CD14-positive monocyte (primary cell): ENCODE data around the gene PSTPIP1. TPM values are rescaled to one million over a fixed set of nuclear protein-coding genes. Genes with fewer than 3 reads are reported as not detected.

Experiments used
- DNase-seq, 3 donors: peaks; one replicate each; pipeline ENCODE4 v3.0.0-alpha.2; 2011 to 2022
- H2AFZ ChIP-seq: 2 replicates; pipeline ENCODE4 v1.6.0; 2012; ENCODE audit warnings: mild to moderate bottlenecking, low read depth, low read length, inconsistent platforms; ENCODE audit not compliant: insufficient read depth, poor library complexity, severe bottlenecking
- H3K27ac ChIP-seq, 2 donors: 1 replicate in 1 of 2; 2 replicates in 1 of 2; pipeline ENCODE4 v1.5.1; 2012 to 2013; ENCODE audit warnings: low read length in 2 of 2, control low read depth in 1 of 2, inconsistent platforms in 1 of 2, low read depth in 1 of 2, mild to moderate bottlenecking in 1 of 2
- H3K27me3 ChIP-seq, 2 donors: one replicate each; pipeline versions ENCODE4 v1.6.0 to v1.6.1; 2011 to 2013; ENCODE audit warnings: low read length in 2 of 2; ENCODE audit not compliant: control insufficient read depth in 2 of 2, insufficient read depth in 2 of 2
- H3K36me3 ChIP-seq, 2 donors: replicated peaks in 1 of 2; 1 replicate in 1 of 2; 2 replicates in 1 of 2; pipeline versions ENCODE4 v1.5.1 to v1.6.1; 2012 to 2013; ENCODE audit warnings: low read length in 2 of 2, control low read depth in 1 of 2, inconsistent platforms in 1 of 2, mild to moderate bottlenecking in 1 of 2; ENCODE audit not compliant: insufficient read depth in 2 of 2, control insufficient read depth in 1 of 2
- H3K4me1 ChIP-seq, 2 donors: 1 replicate in 1 of 2; 2 replicates in 1 of 2; pipeline versions ENCODE4 v1.5.1 to v1.6.1; 2012 to 2013; ENCODE audit warnings: low read length in 2 of 2, control low read depth in 1 of 2, inconsistent platforms in 1 of 2, mild to moderate bottlenecking in 1 of 2, moderate library complexity in 1 of 2; ENCODE audit not compliant: insufficient read depth in 2 of 2, control insufficient read depth in 1 of 2
- H3K4me2 ChIP-seq: replicated peaks from 2 replicates; pipeline ENCODE3; 2012; ENCODE audit warnings: low read length, moderate library complexity, mild to moderate bottlenecking; ENCODE audit not compliant: poor library complexity, severe bottlenecking; ENCODE audit errors: extremely low read depth
- H3K4me3 ChIP-seq, 3 experiments: fragments of 200-600 bp in 1 of 3; sonication (generic) in 1 of 3; replicated peaks in 1 of 3; 1 replicate in 2 of 3; 2 replicates in 1 of 3; pipeline ENCODE4 v1.5.1; 2011 to 2013; ENCODE audit warnings: low read length in 3 of 3, mild to moderate bottlenecking in 3 of 3, control low read depth in 2 of 3, low read depth in 2 of 3, inconsistent platforms in 1 of 3, moderate library complexity in 1 of 3
- H3K79me2 ChIP-seq: 2 replicates; pipeline ENCODE4 v1.6.0; 2012; ENCODE audit warnings: mild to moderate bottlenecking, control low read depth, inconsistent platforms, low read length, moderate library complexity; ENCODE audit not compliant: insufficient read depth
- H3K9ac ChIP-seq: 2 replicates; pipeline ENCODE4 v1.6.0; 2017; ENCODE audit warnings: low read length, mild to moderate bottlenecking; ENCODE audit not compliant: insufficient read depth, poor library complexity, severe bottlenecking
- H3K9me3 ChIP-seq, 2 donors: replicated peaks in 1 of 2; 1 replicate in 1 of 2; 2 replicates in 1 of 2; pipeline versions ENCODE4 v1.5.1 to v1.6.1; 2012 to 2013; ENCODE audit warnings: low read length in 2 of 2, control low read depth in 1 of 2; ENCODE audit not compliant: control insufficient read depth in 1 of 2, insufficient read depth in 1 of 2
- H4K20me1 ChIP-seq: 2 replicates; pipeline ENCODE4 v1.6.0; 2012; ENCODE audit warnings: mild to moderate bottlenecking, low read length, control low read depth, moderate library complexity; ENCODE audit not compliant: insufficient read depth
- H3K27ac Mint-ChIP-seq, 7 donors: one replicate each; pipeline ENCODE4 v1.8.0; 2020; ENCODE audit warnings: mild to moderate bottlenecking in 7 of 7, mixed read lengths in 7 of 7, moderate library complexity in 6 of 7, inconsistent platforms in 2 of 7
- H3K27me3 Mint-ChIP-seq, 3 donors: one replicate each; pipeline ENCODE4 v1.8.0; 2021 to 2022; ENCODE audit warnings: low read depth in 3 of 3, mild to moderate bottlenecking in 3 of 3, mixed read lengths in 3 of 3, moderate library complexity in 3 of 3, inconsistent platforms in 1 of 3
- H3K36me3 Mint-ChIP-seq, 2 donors: one replicate each; pipeline ENCODE4 v1.8.0; 2020; ENCODE audit warnings: mixed read lengths in 2 of 2, inconsistent platforms in 1 of 2, mild to moderate bottlenecking in 1 of 2
- H3K4me1 Mint-ChIP-seq: one replicate; pipeline ENCODE4 v1.8.0; 2020; ENCODE audit warnings: mild to moderate bottlenecking, mixed read lengths
- H3K4me3 Mint-ChIP-seq, 2 donors: one replicate each; pipeline ENCODE4 v1.8.0; 2020; ENCODE audit warnings: mild to moderate bottlenecking in 2 of 2, mixed read lengths in 2 of 2, moderate library complexity in 1 of 2
- H3K9me3 Mint-ChIP-seq, 7 donors: one replicate each; pipeline ENCODE4 v1.8.0; 2020 to 2022; ENCODE audit warnings: mixed read lengths in 7 of 7, mild to moderate bottlenecking in 6 of 7, moderate library complexity in 6 of 7, inconsistent platforms in 2 of 7
- WGBS: methylation state at CpG from one replicate; pipeline ENCODE4 v1.1.5; 2013; ENCODE audit warnings: missing lambda C conversion rate; ENCODE audit not compliant: insufficient coverage; 5-methylcytosine and 5-hydroxymethylcytosine counted together
- intact Hi-C, 2 donors: fragments of 100-400 bp; cut with micrococcal nuclease; formaldehyde crosslinking; loops; one replicate each; pipeline versions ENCODE4 v1.15.0 to v1.15.1; 2023
- polyA plus RNA-seq, 3 donors: library from polyadenylated mRNA; depleted of rRNA in 1 of 3; unstranded in 2 of 3; stranded (reverse) in 1 of 3; fragments of 300-500 nt in 2 of 3; fragments of >200 nt in 1 of 3; fragmentation: Illumina TruSeq in 2 of 3; gene quantifications; 1 replicate in 2 of 3; 2 replicates in 1 of 3; pipeline ENCODE4 v1.2.3, GENCODE V29; 2012 to 2021
- small RNA-seq: library from RNA; depleted of rRNA; stranded (forward); fragments of <200 nt; gene quantifications from one replicate; pipeline ENCODE3, GENCODE V24; 2012; ENCODE audit warnings: low read depth; ENCODE audit not compliant: insufficient read length
- TF ChIP-seq, protein P1 (sequence below): fragments of 200-600 bp; IDR thresholded peaks from one replicate; pipeline ENCODE4 v1.8.0; 2022; ENCODE audit warnings: antibody characterized with exemption, mild to moderate bottlenecking

The PSTPIP1 gene
- polyA plus RNA-seq, 3 donors, result 85.9 to 183 (median 86.8) TPM

DNA sequence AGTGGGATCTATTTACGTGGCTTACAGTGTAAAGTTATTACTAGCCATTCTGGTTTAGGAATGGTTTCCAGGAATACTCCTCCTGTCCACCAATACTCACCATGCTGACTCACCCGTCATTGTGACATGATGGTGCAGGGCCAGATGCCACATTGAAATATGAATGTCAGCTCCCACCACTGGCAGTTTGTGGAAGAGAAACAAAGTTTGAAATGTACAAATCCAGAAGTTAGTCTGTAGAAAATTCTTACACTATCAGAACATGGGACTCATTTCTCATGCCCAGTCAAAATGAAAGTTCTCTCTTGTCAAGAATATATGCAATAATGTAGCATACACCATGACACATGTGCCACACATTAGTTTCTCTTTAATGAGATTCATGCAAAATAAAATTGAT, 90.4 kb downstream of the PSTPIP1 start:
- H4K20me1 ChIP-seq, result no peaks in the 10 kb centered on the region
- H3K9ac ChIP-seq, result no peak overlapping the region
- WGBS, result no CpG with 5 or more reads among the region's 2 CpGs
- H3K27me3 ChIP-seq, result no peaks in the 10 kb centered on the region
- H3K4me1 ChIP-seq, result peaks cover 12 to 24% of the 10 kb centered on the region in 2 donors
- H3K36me3 ChIP-seq, result no peaks in the 10 kb centered on the region
- no peaks in the 10 kb centered on the region for H3K36me3 Mint-ChIP-seq
- H3K27ac Mint-ChIP-seq, result no peak overlapping the region
- peaks cover 0 to 9% (median 5%) of the 10 kb centered on the region in 3 donors for H3K27me3 Mint-ChIP-seq
- H3K4me3 Mint-ChIP-seq, result no peak overlapping the region
- intact Hi-C loops, result no loop called here
- no peaks in the 10 kb centered on the region for H3K79me2 ChIP-seq
- H3K4me1 Mint-ChIP-seq, result peaks cover 24% of the 10 kb centered on the region
- no peak overlapping the region for H2AFZ ChIP-seq
- TF ChIP-seq, protein P1, sequence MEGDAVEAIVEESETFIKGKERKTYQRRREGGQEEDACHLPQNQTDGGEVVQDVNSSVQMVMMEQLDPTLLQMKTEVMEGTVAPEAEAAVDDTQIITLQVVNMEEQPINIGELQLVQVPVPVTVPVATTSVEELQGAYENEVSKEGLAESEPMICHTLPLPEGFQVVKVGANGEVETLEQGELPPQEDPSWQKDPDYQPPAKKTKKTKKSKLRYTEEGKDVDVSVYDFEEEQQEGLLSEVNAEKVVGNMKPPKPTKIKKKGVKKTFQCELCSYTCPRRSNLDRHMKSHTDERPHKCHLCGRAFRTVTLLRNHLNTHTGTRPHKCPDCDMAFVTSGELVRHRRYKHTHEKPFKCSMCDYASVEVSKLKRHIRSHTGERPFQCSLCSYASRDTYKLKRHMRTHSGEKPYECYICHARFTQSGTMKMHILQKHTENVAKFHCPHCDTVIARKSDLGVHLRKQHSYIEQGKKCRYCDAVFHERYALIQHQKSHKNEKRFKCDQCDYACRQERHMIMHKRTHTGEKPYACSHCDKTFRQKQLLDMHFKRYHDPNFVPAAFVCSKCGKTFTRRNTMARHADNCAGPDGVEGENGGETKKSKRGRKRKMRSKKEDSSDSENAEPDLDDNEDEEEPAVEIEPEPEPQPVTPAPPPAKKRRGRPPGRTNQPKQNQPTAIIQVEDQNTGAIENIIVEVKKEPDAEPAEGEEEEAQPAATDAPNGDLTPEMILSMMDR, result no peak
- H3K9me3 ChIP-seq, result no peaks in the 10 kb centered on the region
- H3K27ac ChIP-seq, result no peak overlapping the region
- no peak overlapping the region for H3K4me2 ChIP-seq
- peak in 2 of 3 donors; percentile 14 to 59 for DNase-seq
- peaks cover 0 to 2% (median 0%) of the 10 kb centered on the region in 7 donors for H3K9me3 Mint-ChIP-seq
- H3K4me3 ChIP-seq, result no peak overlapping the region

Small RNA genes lying within 50 kb of the gene (small RNA-seq; reads per million reads assigned to genes)
- gene RN7SL278P, result not detected

Other genes starting within 250 kb of the PSTPIP1 start
- 1 to 10 TPM; 2.5 to 5.4 (median 4.2) TPM for gene SCAPER, start 89.8 kb upstream of the PSTPIP1 start, polyA plus RNA-seq
- 10 to 100 TPM in 2 of 3 donors, 1 to 10 TPM in 1; 7.1 to 16.4 (median 13.2) TPM for gene RCN2, start 63.4 kb upstream of the PSTPIP1 start, polyA plus RNA-seq
- 10 to 100 TPM; 26.0 to 68.0 (median 53.2) TPM for gene TSPAN3, start 76.0 kb downstream of the PSTPIP1 start, polyA plus RNA-seq